ENCODE data around the gene PPP1R18.
A peak's percentile ranks its signal among the peaks of the same experiment; 100 is the strongest.
"Not testable (repeated sequence)": the region's sequence is repeated elsewhere in the genome, so short reads cannot be mapped to it uniquely, and the experiment has no call there.

The PPP1R18 gene

GRCh38 chr6:30657922-30658321, 28.5 kb downstream of the PPP1R18 start:
- not testable (repeated sequence) for DNase-seq

- no peak for DNase-seq
Observed at GRCh38 chr6:30657454-30657853, 29.0 kb downstream of the PPP1R18 start.

- DNase-seq = no peak
Observed at GRCh38 chr6:30656513-30656912, 29.9 kb downstream of the PPP1R18 start.

GRCh38 chr6:30655743-30656094, 30.7 kb downstream of the PPP1R18 start:
- DNase-seq = no peak

GRCh38 chr6:30654798-30655742, 31.4 kb downstream of the PPP1R18 start:
- no peak for DNase-seq

GRCh38 chr6:30651143-30651542, 35.3 kb downstream of the PPP1R18 start:
- no peak for DNase-seq

GRCh38 chr6:30647242-30648116, 39.0 kb downstream of the PPP1R18 start:
- DNase-seq = peak; percentile 87

- DNase-seq = peak; percentile 94
Observed at GRCh38 chr6:30646450-30647241, 39.8 kb downstream of the PPP1R18 start, which contains the start of gene C6orf136. TSS of gene C6orf136 (plus strand) at chr6:30647133. CDS start at chr6:30647232, 99 bp downstream.

- DNase-seq = no peak
Observed at GRCh38 chr6:30645989-30646388, 40.5 kb downstream of the PPP1R18 start.

- DNase-seq = no peak
Observed at GRCh38 chr6:30644769-30645168, 41.7 kb downstream of the PPP1R18 start.

- no peak for DNase-seq
Observed at GRCh38 chr6:30643656-30644055, 42.8 kb downstream of the PPP1R18 start.

- DNase-seq = no peak
Observed at GRCh38 chr6:30641048-30641447, 45.4 kb downstream of the PPP1R18 start.

GRCh38 chr6:30640481-30640880, 46.0 kb downstream of the PPP1R18 start:
- DNase-seq = no peak

GRCh38 chr6:30635834-30636233, 50.6 kb downstream of the PPP1R18 start:
- no peak for DNase-seq

GRCh38 chr6:30626484-30627366, 59.7 kb downstream of the PPP1R18 start, which contains the start of gene ATAT1:
TSS of gene ATAT1 (plus strand) at chr6:30626874.
- peak; percentile 93 for DNase-seq
